K562 (cell line): ENCODE data around the gene BEST2. TPM values are rescaled to one million over a fixed set of nuclear protein-coding genes. Genes with fewer than 3 reads are reported as not detected.

Experiments
- BRD4 ChIP-seq: fragments of 200-600 bp; sonication (generic); IDR thresholded peaks from 2 replicates; pipeline ENCODE4 v1.6.1; 2017; ENCODE audit warnings: inconsistent platforms
- CC2D1A ChIP-seq: fragments of 450-650 bp; IDR thresholded peaks from 2 replicates; pipeline ENCODE4 v1.6.1; 2017; ENCODE audit warnings: mild to moderate bottlenecking
- EGR1 ChIP-seq: fragments of 450-650 bp; conservative IDR thresholded peaks from 2 replicates; pipeline ENCODE4 v1.6.1; 2017; ENCODE audit warnings: mild to moderate bottlenecking
- ELF2 ChIP-seq: fragments of 250-450 bp; sonication (Bioruptor Pico); IDR thresholded peaks from 2 replicates; pipeline ENCODE4 v1.5.0; 2021; ENCODE audit warnings: mild to moderate bottlenecking
- FIP1L1 ChIP-seq: fragments of 200-400 bp; formaldehyde crosslinking; IDR thresholded peaks from 2 replicates; pipeline ENCODE4 v1.6.1; 2018; ENCODE audit warnings: mild to moderate bottlenecking, low read depth, low read length; ENCODE audit not compliant: poor library complexity, severe bottlenecking
- FOXK1 ChIP-seq: sonication (generic); formaldehyde crosslinking; IDR thresholded peaks from 2 replicates; pipeline ENCODE4 v1.8.0; 2022; ENCODE audit warnings: missing genetic modification reagents, mild to moderate bottlenecking, borderline replicate concordance
- HEY1 ChIP-seq: fragments of 250-450 bp; sonication (Bioruptor Pico); IDR thresholded peaks from 2 replicates; pipeline ENCODE4 v1.5.0; 2020; ENCODE audit warnings: mild to moderate bottlenecking, moderate library complexity, borderline replicate concordance
- HMGN3 ChIP-seq: IDR thresholded peaks from 2 replicates; pipeline ENCODE4 v1.6.1; 2011; ENCODE audit warnings: borderline replicate concordance, low read depth, mild to moderate bottlenecking, mixed read lengths, low read length; ENCODE audit not compliant: insufficient read length; ENCODE audit errors: extremely low read depth
- HNRNPK ChIP-seq: fragments of 200-400 bp; formaldehyde crosslinking; IDR thresholded peaks from one replicate; pipeline ENCODE4 v1.6.1; 2018; ENCODE audit warnings: mild to moderate bottlenecking, low read depth, low read length; ENCODE audit not compliant: poor library complexity, severe bottlenecking
- KDM1A ChIP-seq, 2 experiments: fragments of 450-650 bp; IDR thresholded peaks; 2 replicates each; pipeline ENCODE4 v1.6.1; 2016; ENCODE audit warnings: mild to moderate bottlenecking in 2 of 2
- MCM7 ChIP-seq, 2 experiments: fragments of 450-650 bp; IDR thresholded peaks; 2 replicates each; pipeline ENCODE4 v1.6.1; 2016 to 2018
- MEIS2 ChIP-seq: fragments of 450-650 bp; IDR thresholded peaks from 2 replicates; pipeline ENCODE4 v1.6.1; 2014; ENCODE audit warnings: mild to moderate bottlenecking; ENCODE audit not compliant: partially characterized antibody
- NFE2 ChIP-seq: IDR thresholded peaks from 2 replicates; pipeline ENCODE4 v1.6.1; 2014; ENCODE audit warnings: antibody characterized with exemption, low read depth
- PHB ChIP-seq: fragments of 250-450 bp; sonication (Bioruptor Pico); IDR thresholded peaks from 2 replicates; pipeline ENCODE4 v1.5.0; 2021
- RCOR1 ChIP-seq, 2 experiments: IDR thresholded peaks; 2 replicates each; pipeline ENCODE4 v1.6.1; 2012; ENCODE audit warnings: low read depth in 2 of 2, low read length in 2 of 2, borderline replicate concordance in 1 of 2, improper control_type of control experiment in 1 of 2
- SMARCA4 ChIP-seq: fragments of 450-650 bp; IDR thresholded peaks from 2 replicates; pipeline ENCODE4 v1.6.1; 2016
- SRSF7 ChIP-seq: fragments of 200-400 bp; formaldehyde crosslinking; optimal IDR thresholded peaks from 2 replicates; pipeline ENCODE3; 2017; ENCODE audit warnings: mild to moderate bottlenecking, low read depth, low read length
- polyA plus RNA-seq, 8 experiments: library from polyadenylated mRNA; depleted of rRNA in 4 of 8; stranded (reverse) in 5 of 8; unstranded in 3 of 8; fragments of >200 nt; fragmentation: Nextera tagmentation in 2 of 8; fragmentation: Illumina TruSeq in 1 of 8; extraction: Ambion mirVana in 2 of 8; extraction: Trizol in 1 of 8; gene quantifications; 2 replicates each; pipeline versions ENCODE4 v1.2.1 to v1.2.3, GENCODE V29; 2011 to 2014; ENCODE audit warnings: inconsistent platforms in 1 of 8, missing spikeins in 1 of 8
- total RNA-seq, 7 experiments: library from RNA; depleted of rRNA in 6 of 7; stranded (reverse); fragments of >200 nt in 6 of 7; fragmentation: Illumina TruSeq in 2 of 7; extraction: Trizol in 2 of 7; gene quantifications; 2 replicates each; pipeline versions ENCODE4 v1.2.1 to v1.2.3, GENCODE V29; 2011 to 2021; ENCODE audit warnings: low replicate concordance in 1 of 7
- TF ChIP-seq, protein P1 (sequence below): fragments of 250-450 bp; sonication (Bioruptor Pico); IDR thresholded peaks from 2 replicates; pipeline ENCODE4 v1.5.1; 2021; ENCODE audit warnings: mild to moderate bottlenecking
- TF ChIP-seq, protein P2 (sequence below), 2 experiments: fragments of 450-650 bp; formaldehyde crosslinking in 1 of 2; IDR thresholded peaks; 2 replicates each; pipeline versions ENCODE4 v1.4.0 to v1.6.1; 2014 to 2020; ENCODE audit warnings: mild to moderate bottlenecking in 2 of 2, borderline replicate concordance in 1 of 2, low read depth in 1 of 2

The BEST2 gene
- total and polyA plus RNA-seq, 9 of the 15 experiments (the other 6 are each of a cell fraction or from before 2014, with no cell fraction given), result not detected

DNA sequence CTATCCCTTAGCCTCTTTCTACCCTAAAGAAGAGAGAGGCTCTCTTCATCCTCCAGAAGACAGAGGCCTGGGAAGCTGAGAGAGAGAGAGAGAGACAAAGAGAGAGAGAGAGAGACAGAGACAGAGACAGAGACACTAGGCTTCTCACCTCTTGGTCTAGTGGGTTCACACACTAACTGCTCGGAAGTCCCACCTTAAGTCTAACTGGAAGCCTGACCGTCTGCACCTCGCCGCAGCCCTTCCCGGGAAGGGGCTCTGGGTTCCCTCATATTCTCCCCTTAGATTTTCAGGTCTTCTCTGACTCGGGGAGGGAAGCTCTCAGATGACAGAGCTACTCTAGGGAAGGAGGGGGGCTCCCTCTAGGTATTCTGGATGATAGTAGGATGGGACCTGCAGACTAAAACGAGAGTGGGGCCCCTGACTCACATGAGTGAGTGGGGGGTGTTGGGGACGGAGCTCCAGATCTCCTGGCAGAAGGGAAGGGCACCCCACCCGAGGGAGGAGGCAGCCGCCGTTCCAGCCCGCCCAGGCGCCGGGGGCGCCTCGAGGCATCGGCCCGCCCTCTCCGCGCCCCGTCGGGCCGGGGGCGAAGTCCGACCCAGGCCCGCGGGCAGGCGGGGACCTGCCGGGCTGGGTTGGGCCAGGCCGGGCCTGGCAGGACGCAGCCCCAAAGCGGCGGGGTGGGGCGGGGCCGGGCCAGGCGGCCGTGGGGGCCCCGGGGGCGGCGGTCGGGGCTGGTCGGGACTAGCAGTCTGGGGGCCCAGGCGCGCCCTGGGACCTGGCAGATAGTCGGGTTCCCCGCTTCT lies 37.7 kb downstream of the BEST2 start (continued):
- TF ChIP-seq FOXK1 (no peak), HMGN3 (no peak), NFE2 (no peak), HEY1 (CRISPR knock-in tag) (no peak), ELF2 (CRISPR knock-in tag) (no peak), PHB (CRISPR knock-in tag) (no peak), CC2D1A (0 out of 2 replicates have a peak, but pooled peaks have one; percentile 19), EGR1 (no peak), MCM7 (IDR thresholded peaks at IDR 0.05) (0 out of 4 replicates have a peak, but pooled peaks of 1 of the 2 experiments have one; percentile 21), RCOR1 (IDR thresholded peaks at IDR 0.05; ENCODE audit: borderline replicate concordance in 1 of 2, low read depth in 2 of 2, low read length in 2 of 2) (peak in 1 of 2 experiments; percentile 58; a peak in 1 of 4 replicates), FIP1L1 (no peak), SMARCA4 (0 out of 2 replicates have a peak, but pooled peaks have one; percentile 23), HNRNPK (no peak), KDM1A (IDR thresholded peaks at IDR 0.05) (peak in 1 of 2 experiments; percentile 74; a peak in 2 of 4 replicates), MEIS2 (no peak), SRSF7 (no peak), BRD4 (no peak)
- TF ChIP-seq, protein P1, sequence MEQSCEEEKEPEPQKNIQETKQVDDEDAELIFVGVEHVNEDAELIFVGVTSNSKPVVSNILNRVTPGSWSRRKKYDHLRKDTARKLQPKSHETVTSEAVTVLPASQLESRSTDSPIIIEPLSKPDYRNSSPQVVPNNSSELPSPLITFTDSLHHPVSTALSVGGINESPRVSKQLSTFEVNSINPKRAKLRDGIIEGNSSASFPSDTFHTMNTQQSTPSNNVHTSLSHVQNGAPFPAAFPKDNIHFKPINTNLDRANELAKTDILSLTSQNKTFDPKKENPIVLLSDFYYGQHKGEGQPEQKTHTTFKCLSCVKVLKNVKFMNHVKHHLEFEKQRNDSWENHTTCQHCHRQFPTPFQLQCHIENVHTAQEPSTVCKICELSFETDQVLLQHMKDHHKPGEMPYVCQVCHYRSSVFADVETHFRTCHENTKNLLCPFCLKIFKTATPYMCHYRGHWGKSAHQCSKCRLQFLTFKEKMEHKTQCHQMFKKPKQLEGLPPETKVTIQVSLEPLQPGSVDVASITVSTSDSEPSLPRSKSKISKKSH (CRISPR knock-in tag), result no peak
- TF ChIP-seq, protein P2, sequence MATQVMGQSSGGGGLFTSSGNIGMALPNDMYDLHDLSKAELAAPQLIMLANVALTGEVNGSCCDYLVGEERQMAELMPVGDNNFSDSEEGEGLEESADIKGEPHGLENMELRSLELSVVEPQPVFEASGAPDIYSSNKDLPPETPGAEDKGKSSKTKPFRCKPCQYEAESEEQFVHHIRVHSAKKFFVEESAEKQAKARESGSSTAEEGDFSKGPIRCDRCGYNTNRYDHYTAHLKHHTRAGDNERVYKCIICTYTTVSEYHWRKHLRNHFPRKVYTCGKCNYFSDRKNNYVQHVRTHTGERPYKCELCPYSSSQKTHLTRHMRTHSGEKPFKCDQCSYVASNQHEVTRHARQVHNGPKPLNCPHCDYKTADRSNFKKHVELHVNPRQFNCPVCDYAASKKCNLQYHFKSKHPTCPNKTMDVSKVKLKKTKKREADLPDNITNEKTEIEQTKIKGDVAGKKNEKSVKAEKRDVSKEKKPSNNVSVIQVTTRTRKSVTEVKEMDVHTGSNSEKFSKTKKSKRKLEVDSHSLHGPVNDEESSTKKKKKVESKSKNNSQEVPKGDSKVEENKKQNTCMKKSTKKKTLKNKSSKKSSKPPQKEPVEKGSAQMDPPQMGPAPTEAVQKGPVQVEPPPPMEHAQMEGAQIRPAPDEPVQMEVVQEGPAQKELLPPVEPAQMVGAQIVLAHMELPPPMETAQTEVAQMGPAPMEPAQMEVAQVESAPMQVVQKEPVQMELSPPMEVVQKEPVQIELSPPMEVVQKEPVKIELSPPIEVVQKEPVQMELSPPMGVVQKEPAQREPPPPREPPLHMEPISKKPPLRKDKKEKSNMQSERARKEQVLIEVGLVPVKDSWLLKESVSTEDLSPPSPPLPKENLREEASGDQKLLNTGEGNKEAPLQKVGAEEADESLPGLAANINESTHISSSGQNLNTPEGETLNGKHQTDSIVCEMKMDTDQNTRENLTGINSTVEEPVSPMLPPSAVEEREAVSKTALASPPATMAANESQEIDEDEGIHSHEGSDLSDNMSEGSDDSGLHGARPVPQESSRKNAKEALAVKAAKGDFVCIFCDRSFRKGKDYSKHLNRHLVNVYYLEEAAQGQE (IDR thresholded peaks at IDR 0.05; ENCODE audit: borderline replicate concordance), result no peak
- TF ChIP-seq, protein P2 (CRISPR knock-in tag; IDR thresholded peaks at IDR 0.05; ENCODE audit: low read depth), result no peak
